Liver (tissue), 9 donors: ENCODE results near the gene CRMP1. TPM values are rescaled to one million over a fixed set of nuclear protein-coding genes. Genes with fewer than 3 reads are reported as not detected.

Source experiments
- DNase-seq: peaks from one replicate; pipeline ENCODE4 v3.0.0-alpha.2; 2017; ENCODE audit warnings: low spot score
- H3K27ac ChIP-seq, 2 donors: one replicate each; pipeline ENCODE4 v1.7.0; 2013; ENCODE audit warnings: inconsistent platforms in 2 of 2, low read length in 2 of 2, control low read depth in 1 of 2, low read depth in 1 of 2, mild to moderate bottlenecking in 1 of 2
- H3K27me3 ChIP-seq, 4 donors: one replicate each; pipeline versions ENCODE4 v1.6.1 to v1.7.0; 2013; ENCODE audit warnings: low read length in 3 of 4, inconsistent platforms in 1 of 4, mild to moderate bottlenecking in 1 of 4, moderate library complexity in 1 of 4; ENCODE audit not compliant: control insufficient read depth in 4 of 4, insufficient read depth in 4 of 4
- H3K36me3 ChIP-seq, 4 donors: one replicate each; pipeline versions ENCODE4 v1.6.1 to v1.7.0; 2013; ENCODE audit warnings: low read length in 3 of 4, mild to moderate bottlenecking in 3 of 4, low read depth in 1 of 4, moderate library complexity in 1 of 4; ENCODE audit not compliant: control insufficient read depth in 4 of 4, insufficient read depth in 3 of 4
- H3K4me1 ChIP-seq, 4 donors: one replicate each; pipeline versions ENCODE4 v1.6.1 to v1.7.0; 2013; ENCODE audit warnings: low read length in 3 of 4, mild to moderate bottlenecking in 3 of 4, moderate library complexity in 1 of 4; ENCODE audit not compliant: control insufficient read depth in 4 of 4, insufficient read depth in 4 of 4
- H3K4me3 ChIP-seq, 3 donors: one replicate each; pipeline versions ENCODE4 v1.6.1 to v1.7.0; 2013; ENCODE audit warnings: low read length in 3 of 3, control low read depth in 1 of 3, low read depth in 1 of 3, mild to moderate bottlenecking in 1 of 3
- H3K9ac ChIP-seq, 2 donors: one replicate each; pipeline ENCODE4 v1.7.0; 2013; ENCODE audit warnings: low read length in 2 of 2, mild to moderate bottlenecking in 2 of 2, moderate library complexity in 2 of 2, control low read depth in 1 of 2, low read depth in 1 of 2
- H3K9me3 ChIP-seq, 4 donors: one replicate each; pipeline versions ENCODE4 v1.6.1 to v1.7.0; 2013; ENCODE audit warnings: low read length in 3 of 4; ENCODE audit not compliant: control insufficient read depth in 4 of 4
- ATF3 ChIP-seq: IDR thresholded peaks from 2 replicates; pipeline ENCODE4 v1.6.1; 2016; ENCODE audit warnings: antibody characterized with exemption
- CTCF ChIP-seq: fragments of 150-350 bp; IDR thresholded peaks from 2 replicates; pipeline ENCODE4 v1.5.1; 2017; ENCODE audit warnings: improper control_type of control experiment, low read depth, low read length; ENCODE audit not compliant: missing input control
- EGR1 ChIP-seq, 2 donors: IDR thresholded peaks; 2 replicates each; pipeline ENCODE4 v1.6.1; 2016 to 2018; ENCODE audit warnings: antibody characterized with exemption in 2 of 2, low read depth in 2 of 2
- FOXA1 ChIP-seq: IDR thresholded peaks from 2 replicates; pipeline ENCODE4 v1.6.1; 2016; ENCODE audit warnings: antibody characterized with exemption
- FOXA2 ChIP-seq: IDR thresholded peaks from 2 replicates; pipeline ENCODE4 v1.6.1; 2016; ENCODE audit warnings: antibody characterized with exemption
- GABPA ChIP-seq, 2 donors: IDR thresholded peaks in 1 of 2; conservative IDR thresholded peaks in 1 of 2; 2 replicates each; pipeline ENCODE4 v1.6.1; 2016; ENCODE audit warnings: antibody characterized with exemption in 2 of 2, mild to moderate bottlenecking in 1 of 2, moderate library complexity in 1 of 2
- HNF4A ChIP-seq, 2 donors: conservative IDR thresholded peaks; 2 replicates each; pipeline ENCODE4 v1.6.1; 2016; ENCODE audit warnings: antibody characterized with exemption in 2 of 2, mild to moderate bottlenecking in 2 of 2
- JUND ChIP-seq, 2 donors: IDR thresholded peaks; 2 replicates each; pipeline ENCODE4 v1.6.1; 2016; ENCODE audit warnings: antibody characterized with exemption in 2 of 2
- MAX ChIP-seq: IDR thresholded peaks from 2 replicates; pipeline ENCODE4 v1.6.1; 2016; ENCODE audit warnings: antibody characterized with exemption
- NR2F2 ChIP-seq: IDR thresholded peaks from 2 replicates; pipeline ENCODE4 v1.6.1; 2016; ENCODE audit warnings: antibody characterized with exemption
- RAD21 ChIP-seq, 2 donors: IDR thresholded peaks; 2 replicates each; pipeline ENCODE4 v1.6.1; 2016; ENCODE audit warnings: antibody characterized with exemption in 2 of 2, mild to moderate bottlenecking in 2 of 2
- REST ChIP-seq: IDR thresholded peaks from 2 replicates; pipeline ENCODE4 v1.6.1; 2016; ENCODE audit warnings: antibody characterized with exemption, mild to moderate bottlenecking
- RXRA ChIP-seq, 2 donors: IDR thresholded peaks; 2 replicates each; pipeline ENCODE4 v1.6.1; 2017 to 2018; ENCODE audit warnings: antibody characterized with exemption in 2 of 2, mild to moderate bottlenecking in 1 of 2
- SP1 ChIP-seq: IDR thresholded peaks from 2 replicates; pipeline ENCODE4 v1.6.1; 2018; ENCODE audit warnings: antibody characterized with exemption, mild to moderate bottlenecking
- WGBS: extraction: QIAGEN DNeasy Blood & Tissue Kit; methylation state at CpG from one replicate; pipeline ENCODE4 v1.1.7; 2013; 5-methylcytosine and 5-hydroxymethylcytosine counted together
- polyA plus RNA-seq, 2 donors: library from polyadenylated mRNA; stranded (reverse) in 1 of 2; unstranded in 1 of 2; fragments of 200-250 nt in 1 of 2; fragments of >200 nt in 1 of 2; fragmentation: Nextera tagmentation in 1 of 2; extraction: Ambion mirVana in 1 of 2; gene quantifications; one replicate each; pipeline versions ENCODE4 v1.2.1 to v1.2.3, GENCODE V29; 2013 to 2015
- total RNA-seq, 2 donors: library from RNA; depleted of rRNA; stranded (reverse); fragments of >200 nt; gene quantifications; one replicate each; pipeline ENCODE4 v1.2.3, GENCODE V29; 2014
- donor health status: healthy.
- donor health status: healthy.
- donor health status: healthy.
- donor health status: healthy.
- donor health status: healthy.

CRMP1 gene
- total and polyA plus RNA-seq, 4 donors: 0.06 to 0.42 (median 0.12) TPM

- Histone ChIP-seq H3K9me3 (peaks cover 2 to 8% (median 4%) of the 10 kb centered on the region in 4 donors), H3K4me3 (no peak overlapping the region), H3K27ac (no peak overlapping the region), H3K4me1 (peaks cover 3 to 7% (median 4%) of the 10 kb centered on the region in 4 donors), H3K9ac (no peak overlapping the region), H3K36me3 (no peaks in the 10 kb centered on the region), H3K27me3 (peaks cover 7 to 29% (median 17%) of the 10 kb centered on the region in 4 donors)
- TF ChIP-seq HNF4A (conservative IDR thresholded peaks at IDR 0.05): no peak
- no peak for TF ChIP-seq FOXA1
- no peak for TF ChIP-seq CTCF
- no peak for TF ChIP-seq MAX
- TF ChIP-seq ATF3: no peak
- TF ChIP-seq SP1: no peak
- TF ChIP-seq REST: no peak
- no peak for TF ChIP-seq EGR1 (IDR thresholded peaks at IDR 0.05; ENCODE audit: low read depth in 2 of 2)
- TF ChIP-seq RXRA (IDR thresholded peaks at IDR 0.05): no peak
- TF ChIP-seq FOXA2: no peak
- TF ChIP-seq RAD21 (IDR thresholded peaks at IDR 0.05): no peak
- no peak for TF ChIP-seq JUND (IDR thresholded peaks at IDR 0.05)
- WGBS: 41% methylated on average over 7 of the region's 7 CpGs
- no peak for DNase-seq
Measured at GRCh38 chr4:5894266-5894665, 1.4 kb upstream of the CRMP1 start.

GRCh38 chr4:5893591-5893990 is 705 bp upstream of the CRMP1 start:
- H3K36me3 ChIP-seq: no peaks in the 10 kb centered on the region
- TF ChIP-seq SP1: no peak
- TF ChIP-seq FOXA1: no peak
- TF ChIP-seq EGR1 (IDR thresholded peaks at IDR 0.05; ENCODE audit: low read depth in 2 of 2): no peak
- no peak for TF ChIP-seq JUND (IDR thresholded peaks at IDR 0.05)
- TF ChIP-seq CTCF: no peak
- TF ChIP-seq GABPA (IDR thresholded peaks at IDR 0.05 in 1 of 2, conservative IDR thresholded peaks at IDR 0.05 in 1 of 2): no peak
- TF ChIP-seq MAX: no peak
- no peak for TF ChIP-seq NR2F2
- TF ChIP-seq RAD21 (IDR thresholded peaks at IDR 0.05): no peak
- no peak overlapping the region for H3K9ac ChIP-seq
- H3K4me1 ChIP-seq: peaks cover 3 to 7% (median 4%) of the 10 kb centered on the region in 4 donors
- no peak for DNase-seq
- WGBS: 69% methylated on average over 8 of the region's 8 CpGs
- peaks cover 2 to 8% (median 4%) of the 10 kb centered on the region in 4 donors for H3K9me3 ChIP-seq
- H3K27me3 ChIP-seq: peaks cover 10 to 31% (median 19%) of the 10 kb centered on the region in 4 donors
- H3K27ac ChIP-seq: no peak overlapping the region
- no peak overlapping the region for H3K4me3 ChIP-seq
